Bone marrow (tissue), 2 donors: ENCODE results near the gene EEF2.
"Not testable (repeated sequence)": the region's sequence is repeated elsewhere in the genome, so short reads cannot be mapped to it uniquely, and the experiment has no call there.

ENCODE experiments used
- DNase-seq, 2 donors: peaks; one replicate each; lab custom pipeline; 2025; lab: John Stamatoyannopoulos, UW

Gene EEF2

DNA sequence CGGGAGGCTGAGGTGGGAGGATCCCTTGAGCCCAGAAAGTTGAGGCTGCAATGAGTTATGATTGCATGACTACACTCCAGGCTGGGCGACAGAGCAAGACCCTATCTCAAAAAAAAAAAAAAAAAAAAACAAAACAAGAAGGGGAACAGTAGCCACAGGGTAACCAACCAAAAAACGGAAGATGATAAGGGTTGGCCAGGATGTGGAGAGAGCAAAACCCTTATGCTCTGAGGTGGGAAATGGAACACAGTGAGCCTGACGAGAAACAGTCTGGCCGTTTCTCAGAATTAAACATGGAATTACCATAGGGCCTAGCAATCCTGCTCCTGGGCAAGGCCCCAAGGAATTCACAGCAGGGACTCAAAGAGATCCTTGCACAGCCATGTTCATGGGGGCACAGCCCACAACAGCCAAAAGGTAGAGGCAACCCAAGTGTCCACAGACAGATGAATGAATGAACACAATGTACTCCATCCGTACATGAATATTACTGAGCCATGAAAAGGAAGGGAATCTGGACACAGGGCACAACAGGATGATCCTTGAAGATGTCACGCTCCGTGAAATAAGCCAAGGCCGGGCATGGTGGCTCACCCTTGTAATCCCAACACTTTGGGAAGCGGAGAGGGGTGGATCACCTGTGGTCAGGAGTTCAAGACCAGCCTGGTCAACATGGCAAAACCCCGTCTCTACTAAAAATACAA lies 41.1 kb downstream of the EEF2 start:
- peak in 1 of 2 donors; percentile 16 for DNase-seq

DNA sequence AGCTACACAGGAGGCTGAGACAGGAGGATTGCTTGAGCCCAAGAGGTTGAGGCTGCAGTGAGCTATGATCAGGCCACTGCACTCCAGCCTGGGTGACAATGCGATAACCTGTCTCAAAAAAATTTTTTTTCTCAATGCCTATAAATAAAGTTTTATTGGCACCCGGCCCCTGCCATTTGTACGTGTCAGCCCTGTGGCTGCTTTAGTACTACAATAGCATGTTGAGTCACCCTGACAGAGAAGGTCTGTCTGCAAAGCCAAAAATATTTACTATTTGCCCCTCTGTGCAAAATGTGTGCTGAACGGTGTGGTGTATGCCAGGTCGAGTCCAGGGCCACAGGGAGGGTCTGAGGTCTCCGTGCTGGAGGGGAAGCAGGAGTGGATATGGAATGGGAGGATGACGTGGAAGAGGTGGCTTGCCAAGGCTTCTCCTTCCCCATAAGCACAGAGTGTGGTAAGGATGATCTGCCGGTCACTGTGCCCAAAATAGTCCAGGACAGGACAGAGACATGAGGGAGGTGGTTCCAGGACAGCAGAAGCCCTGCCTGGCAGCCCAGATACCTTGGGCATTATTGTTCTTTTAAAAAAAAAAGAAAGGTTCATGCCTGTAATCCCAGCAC lies 42.4 kb downstream of the EEF2 start:
- no peak for DNase-seq

DNA sequence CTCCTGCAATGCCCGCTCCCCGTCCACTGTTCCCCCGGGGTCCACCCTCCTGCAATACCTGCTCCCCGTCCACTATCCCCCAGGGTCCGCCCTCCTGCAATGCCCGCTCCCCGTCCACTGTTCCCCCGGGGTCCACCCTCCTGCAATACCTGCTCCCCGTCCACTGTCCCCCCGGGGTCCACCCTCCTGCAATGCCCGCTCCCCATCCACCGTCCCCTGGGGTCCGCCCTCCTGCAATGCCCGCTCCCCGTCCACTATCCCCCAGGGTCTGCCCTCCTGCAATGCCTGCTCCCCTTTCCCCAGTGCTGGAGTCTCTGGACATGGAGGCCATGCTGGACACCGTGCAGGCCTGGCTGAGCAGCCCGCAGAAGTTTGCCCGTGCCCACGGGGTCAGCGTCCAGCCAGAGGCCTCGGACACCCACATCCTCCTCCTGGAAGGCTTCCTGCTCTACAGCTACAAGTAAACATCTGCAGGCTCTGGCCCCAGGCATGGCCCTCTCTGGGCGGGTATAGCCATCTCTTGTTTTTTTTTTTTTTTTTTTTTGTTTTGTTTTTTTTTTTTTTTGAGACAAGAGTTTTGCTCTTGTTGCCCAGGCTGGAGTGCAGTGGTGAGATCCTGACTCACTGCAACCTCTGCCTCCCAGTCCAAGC lies 46.8 kb downstream of the EEF2 start:
- not testable (repeated sequence) for DNase-seq

DNA sequence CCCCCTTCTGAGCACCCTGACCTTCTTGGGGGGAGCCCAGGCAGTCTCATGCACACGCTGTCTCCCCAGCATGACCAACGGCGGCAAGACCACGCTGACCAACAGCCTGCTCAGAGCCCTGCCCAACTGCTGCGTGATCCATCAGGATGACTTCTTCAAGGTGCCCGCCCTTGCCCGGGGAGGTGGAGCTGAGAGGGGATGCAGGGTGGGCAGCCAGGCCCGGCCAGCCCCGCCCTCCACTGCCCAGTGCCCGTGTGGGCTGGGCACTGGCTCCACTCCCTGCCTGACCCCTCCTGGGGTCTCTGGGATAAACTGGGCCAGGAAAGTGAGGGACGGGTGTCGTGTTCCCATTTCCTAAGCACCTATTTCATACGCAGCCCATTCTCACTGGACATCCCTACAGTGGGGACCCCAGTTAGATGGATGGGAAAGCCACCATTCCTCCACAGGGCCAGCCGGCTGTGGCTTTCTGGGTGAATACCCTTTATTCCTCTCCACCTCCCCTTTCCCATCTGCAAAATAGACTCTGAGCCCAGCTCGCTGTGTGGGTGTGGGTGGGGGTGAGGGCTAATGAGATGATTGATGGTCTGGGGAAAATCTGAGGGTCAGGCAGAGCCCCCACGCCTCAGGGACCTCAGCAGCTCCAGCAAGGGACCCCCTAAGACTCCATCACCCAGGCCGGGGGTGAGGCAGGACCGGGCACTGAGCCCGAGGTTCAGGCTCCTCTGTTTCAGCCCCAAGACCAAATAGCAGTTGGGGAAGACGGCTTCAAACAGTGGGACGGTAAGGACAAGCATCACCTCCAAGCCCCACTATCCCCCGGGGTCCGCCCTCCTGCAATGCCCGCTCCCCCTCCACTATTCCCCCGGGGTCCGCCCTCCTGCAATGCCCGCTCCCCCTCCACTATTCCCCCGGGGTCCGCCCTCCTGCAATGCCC lies 48.5 kb downstream of the EEF2 start:
- DNase-seq, result no peak

GRCh38 chr19:3932931-3933810 lies 52.1 kb downstream of the EEF2 start, which contains the start of gene NMRK2:
Gene NMRK2 (plus strand): TSS chr19:3933069. CDS start chr19:3933672, 603 bp downstream.
- no peak for DNase-seq

DNA sequence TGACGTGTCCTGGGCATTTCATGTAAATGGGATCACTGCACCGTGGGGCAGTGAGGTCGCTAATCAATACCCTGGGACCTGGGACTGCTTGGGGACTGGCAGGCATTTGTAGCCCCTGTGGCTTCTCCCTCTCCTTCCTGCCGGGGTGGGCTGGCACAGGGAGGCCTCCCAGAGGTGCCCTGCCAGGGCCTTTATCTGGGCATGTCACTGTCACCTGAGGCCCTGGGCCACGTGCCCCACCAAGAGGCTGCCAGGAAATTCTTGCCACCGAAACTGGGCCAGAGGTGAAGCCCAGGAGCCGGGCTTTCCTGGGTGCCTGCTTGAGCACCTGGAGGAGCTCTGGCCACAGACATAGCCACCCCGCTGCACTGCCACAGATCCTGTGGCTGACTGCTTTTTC lies 54.2 kb downstream of the EEF2 start:
- no peak for DNase-seq
